Upper lobe of right lung (tissue), 1 donor: ENCODE data around the gene FTL. TPM values are rescaled to one million over a fixed set of nuclear protein-coding genes. Genes with fewer than 3 reads are reported as not detected.

Source experiments
- ATAC-seq: fragments of 200-7000 bp; cut with Tn5 transposase; one replicate; pipeline ENCODE4 v1.9.1; 2020; ENCODE audit warnings: mild to moderate bottlenecking, moderate library complexity
- DNase-seq: peaks from one replicate; pipeline ENCODE4 v3.0.0-alpha.2; 2020
- H3K27ac ChIP-seq: fragments of 200-600 bp; one replicate; pipeline ENCODE4 v1.8.0; 2022
- H3K27me3 ChIP-seq: fragments of 200-600 bp; one replicate; pipeline ENCODE4 v1.8.0; 2022; ENCODE audit warnings: mild to moderate bottlenecking
- H3K36me3 ChIP-seq: fragments of 200-600 bp; one replicate; pipeline ENCODE4 v1.8.0; 2022
- H3K4me1 ChIP-seq: fragments of 200-600 bp; one replicate; pipeline ENCODE4 v1.8.0; 2022
- H3K4me3 ChIP-seq: fragments of 200-600 bp; one replicate; pipeline ENCODE4 v1.8.0; 2022; ENCODE audit warnings: mild to moderate bottlenecking
- H3K9me3 ChIP-seq: fragments of 200-600 bp; one replicate; pipeline ENCODE4 v1.8.0; 2022
- CTCF ChIP-seq: fragments of 200-600 bp; IDR thresholded peaks from one replicate; pipeline ENCODE4 v1.8.0; 2022; ENCODE audit warnings: antibody characterized with exemption
- intact Hi-C: fragments of 100-400 bp; cut with DNase I; formaldehyde crosslinking; loops from one replicate; pipeline ENCODE4 v1.11.0; 2022
- total RNA-seq: library from RNA; stranded (reverse); fragmentation: NEBNext Ultra II Directional; extraction: Animal tissue kit (Norgen Biotek cat#: 25700); gene quantifications from one replicate; pipeline ENCODE4 v1.2.1, GENCODE V29; 2021
- donor health status: DM: no; HTN: yes; CAD: no; lungs with severe emphysema.

FTL gene
- total RNA-seq, 1 donor from 2014 or later, result 7,346 TPM

GRCh38 chr19:48985711-48986110 lies 20.6 kb downstream of the FTL start:
- no peaks in the 10 kb centered on the region for H3K9me3 ChIP-seq
- DNase-seq (no peak), ATAC-seq (no peak)
- intact Hi-C loops, result no loop called here
- no peak for TF ChIP-seq CTCF
- no peak overlapping the region for H3K4me3 ChIP-seq
- H3K4me1 ChIP-seq, result no peaks in the 10 kb centered on the region
- peaks cover 69% of the 10 kb centered on the region for H3K36me3 ChIP-seq
- no peak overlapping the region for H3K27ac ChIP-seq
- H3K27me3 ChIP-seq, result no peaks in the 10 kb centered on the region

GRCh38 chr19:48986211-48986610 lies 21.1 kb downstream of the FTL start:
- Histone ChIP-seq H3K27me3 (no peaks in the 10 kb centered on the region), H3K4me1 (peaks cover 3% of the 10 kb centered on the region), H3K9me3 (no peaks in the 10 kb centered on the region), H3K4me3 (no peak overlapping the region), H3K36me3 (peaks cover 64% of the 10 kb centered on the region), H3K27ac (no peak overlapping the region)
- TF ChIP-seq CTCF, result no peak
- DNase-seq (no peak), ATAC-seq (no peak)
- intact Hi-C loops, result no loop called here

GRCh38 chr19:48987323-48987722 lies 22.2 kb downstream of the FTL start:
- intact Hi-C loops, result no loop called here
- no peak for DNase-seq
- ATAC-seq, result no peak
- H3K27me3 ChIP-seq, result no peaks in the 10 kb centered on the region
- peaks cover 12% of the 10 kb centered on the region for H3K4me1 ChIP-seq
- peaks cover 54% of the 10 kb centered on the region for H3K36me3 ChIP-seq
- H3K9me3 ChIP-seq, result no peaks in the 10 kb centered on the region
- H3K4me3 ChIP-seq, result no peak overlapping the region
- no peak for TF ChIP-seq CTCF
- no peak overlapping the region for H3K27ac ChIP-seq

GRCh38 chr19:48988286-48988685 lies 23.2 kb downstream of the FTL start:
- Histone ChIP-seq H3K36me3 (peaks cover 44% of the 10 kb centered on the region), H3K9me3 (no peaks in the 10 kb centered on the region), H3K27ac (no peak overlapping the region), H3K27me3 (no peaks in the 10 kb centered on the region), H3K4me1 (peaks cover 12% of the 10 kb centered on the region), H3K4me3 (no peak overlapping the region)
- no peak for ATAC-seq
- intact Hi-C loops, result no loop called here
- no peak for DNase-seq
- no peak for TF ChIP-seq CTCF

GRCh38 chr19:48988860-48989259 lies 23.8 kb downstream of the FTL start:
- DNase-seq (no peak), ATAC-seq (no peak)
- Histone ChIP-seq H3K27ac (no peak overlapping the region), H3K4me3 (no peak overlapping the region), H3K36me3 (peaks cover 40% of the 10 kb centered on the region), H3K27me3 (no peaks in the 10 kb centered on the region), H3K4me1 (peaks cover 12% of the 10 kb centered on the region), H3K9me3 (no peaks in the 10 kb centered on the region)
- no peak for TF ChIP-seq CTCF
- intact Hi-C loops, result no loop called here

- Histone ChIP-seq H3K9me3 (no peaks in the 10 kb centered on the region), H3K36me3 (peaks cover 30% of the 10 kb centered on the region), H3K27me3 (no peaks in the 10 kb centered on the region), H3K4me3 (no peak overlapping the region), H3K27ac (no peak overlapping the region), H3K4me1 (peaks cover 20% of the 10 kb centered on the region)
- ATAC-seq (no peak), DNase-seq (no peak)
- TF ChIP-seq CTCF, result no peak
- intact Hi-C loops, result no loop called here
Measured at GRCh38 chr19:48989701-48990291, 24.7 kb downstream of the FTL start.
